Kidney (tissue), 14 donors: Measurements from ENCODE around the gene FGD2. TPM values are rescaled to one million over a fixed set of nuclear protein-coding genes. Genes with fewer than 3 reads are reported as not detected.

Experiments
- DNase-seq, 5 donors: peaks; one replicate each; pipeline ENCODE4 v3.0.0-alpha.2; 2013 to 2020
- FAIRE-seq: peaks from 2 replicates; lab custom pipeline; 2012; peaks lifted over from hg19 to GRCh38; lab: Jason Lieb, UNC
- H3K27ac ChIP-seq, 2 donors: one replicate each; pipeline ENCODE4 v1.7.0; 2013; ENCODE audit warnings: low read depth in 2 of 2, low read length in 2 of 2, inconsistent platforms in 1 of 2
- H3K27me3 ChIP-seq: one replicate; pipeline ENCODE4 v1.7.1; 2013; ENCODE audit warnings: low read length, inconsistent platforms; ENCODE audit not compliant: control insufficient read depth, insufficient read depth
- H3K36me3 ChIP-seq, 3 donors: one replicate each; pipeline versions ENCODE4 v1.7.0 to v1.7.1; 2013; ENCODE audit warnings: low read length in 3 of 3, control low read depth in 1 of 3, inconsistent platforms in 1 of 3; ENCODE audit not compliant: insufficient read depth in 3 of 3, control insufficient read depth in 2 of 3
- H3K4me1 ChIP-seq, 3 donors: one replicate each; pipeline versions ENCODE4 v1.7.0 to v1.7.1; 2013; ENCODE audit warnings: low read length in 3 of 3, inconsistent platforms in 1 of 3, low read depth in 1 of 3; ENCODE audit not compliant: control insufficient read depth in 2 of 3, insufficient read depth in 2 of 3
- H3K4me3 ChIP-seq, 3 donors: one replicate each; pipeline versions ENCODE4 v1.7.0 to v1.8.1; 2013; ENCODE audit warnings: low read length in 3 of 3, control low read depth in 1 of 3, inconsistent platforms in 1 of 3
- H3K9ac ChIP-seq, 3 donors: one replicate each; pipeline versions ENCODE4 v1.7.0 to v1.7.1; 2013; ENCODE audit warnings: low read length in 3 of 3, control low read depth in 1 of 3, inconsistent platforms in 1 of 3
- H3K9me3 ChIP-seq, 3 donors: one replicate each; pipeline versions ENCODE4 v1.7.0 to v1.7.1; 2013; ENCODE audit warnings: low read length in 3 of 3, control low read depth in 1 of 3, inconsistent platforms in 1 of 3; ENCODE audit not compliant: control insufficient read depth in 2 of 3, insufficient read depth in 1 of 3
- CTCF ChIP-seq: IDR thresholded peaks from 3 replicates; pipeline ENCODE4 v1.5.1; 2012; ENCODE audit warnings: mild to moderate bottlenecking, moderate library complexity, borderline replicate concordance; ENCODE audit not compliant: insufficient read depth; ENCODE audit errors: extremely low read depth
- intact Hi-C: fragments of 100-400 bp; cut with DNase I; formaldehyde crosslinking; loops from one replicate; pipeline ENCODE4 v1.11.1; 2022
- polyA plus RNA-seq: library from polyadenylated mRNA; stranded (reverse); fragments of 350-450 nt; fragmentation: Illumina TruSeq; extraction: RNeasy Lipid Tissue Mini Kit (QIAGEN cat#74804); gene quantifications from one replicate; pipeline ENCODE4 v1.2.3, GENCODE V29; 2014; ENCODE audit warnings: low read depth, low replicate concordance; ENCODE audit not compliant: insufficient read depth
- total RNA-seq: library from RNA; stranded (reverse); fragmentation: NEBNext Ultra II Directional; extraction: Animal tissue kit (Norgen Biotek cat#: 25700); gene quantifications from one replicate; pipeline ENCODE4 v1.2.1, GENCODE V29; 2021
- donor health status: control.
- donor health status: control.
- donor health status: control.
- donor health status: control.
- donor health status: control.
- donor health status: DM: yes; HTN: yes; CAD: no.
- donor health status: Normal renal cell carcinoma (clear cell type).

Gene FGD2
- total and polyA plus RNA-seq, 2 donors from 2014 or later = 0.97 to 49.5 TPM

- Histone ChIP-seq H3K27ac (no peak overlapping the region), H3K4me1 (peaks cover 0 to 17% (median 0%) of the 10 kb centered on the region in 3 donors), H3K9ac (no peak overlapping the region), H3K9me3 (no peaks in the 10 kb centered on the region), H3K27me3 (no peaks in the 10 kb centered on the region), H3K4me3 (no peak overlapping the region), H3K36me3 (no peaks in the 10 kb centered on the region)
- intact Hi-C loops = loop anchor here (10.0 kb wide), 1 partner anchor 166 kb away; no protein-coding TSS in a partner anchor
- no peak for TF ChIP-seq CTCF
- FAIRE-seq = no peak
- DNase-seq = peak in 1 of 5 donors; percentile 39
Measured at GRCh38 chr6:37048851-37049757, 43.6 kb downstream of the FGD2 start.

GRCh38 chr6:37049758-37050044 is 44.2 kb downstream of the FGD2 start:
- H3K4me3 ChIP-seq = no peak overlapping the region
- H3K9me3 ChIP-seq = no peaks in the 10 kb centered on the region
- DNase-seq = no peak
- intact Hi-C loops = loop anchor here (10.0 kb wide), 2 partner anchors 125 to 165 kb away; partner anchors contain the start of gene PIM1
- no peak for FAIRE-seq
- H3K27ac ChIP-seq = peak overlapping the region in 1 of 2 donors; percentile 52
- no peaks in the 10 kb centered on the region for H3K27me3 ChIP-seq
- peaks cover 0 to 17% (median 0%) of the 10 kb centered on the region in 3 donors for H3K4me1 ChIP-seq
- no peak overlapping the region for H3K9ac ChIP-seq
- TF ChIP-seq CTCF = no peak
- H3K36me3 ChIP-seq = no peaks in the 10 kb centered on the region

GRCh38 chr6:37050045-37050853 is 44.8 kb downstream of the FGD2 start:
- DNase-seq = peak in 2 of 5 donors; percentile 31 to 83
- TF ChIP-seq CTCF = no peak
- H3K9me3 ChIP-seq = no peaks in the 10 kb centered on the region
- no peaks in the 10 kb centered on the region for H3K27me3 ChIP-seq
- peak overlapping the region in 1 of 2 donors; percentile 52 for H3K27ac ChIP-seq
- no peak for FAIRE-seq
- no peak overlapping the region for H3K4me3 ChIP-seq
- peaks cover 0 to 17% (median 0%) of the 10 kb centered on the region in 3 donors for H3K4me1 ChIP-seq
- intact Hi-C loops = loop anchor here (10.0 kb wide), 1 partner anchor 125 kb away; the partner anchor contains the start of gene PIM1
- no peaks in the 10 kb centered on the region for H3K36me3 ChIP-seq
- H3K9ac ChIP-seq = no peak overlapping the region
